ENCODE data around the gene RAP1GDS1.

DNA sequence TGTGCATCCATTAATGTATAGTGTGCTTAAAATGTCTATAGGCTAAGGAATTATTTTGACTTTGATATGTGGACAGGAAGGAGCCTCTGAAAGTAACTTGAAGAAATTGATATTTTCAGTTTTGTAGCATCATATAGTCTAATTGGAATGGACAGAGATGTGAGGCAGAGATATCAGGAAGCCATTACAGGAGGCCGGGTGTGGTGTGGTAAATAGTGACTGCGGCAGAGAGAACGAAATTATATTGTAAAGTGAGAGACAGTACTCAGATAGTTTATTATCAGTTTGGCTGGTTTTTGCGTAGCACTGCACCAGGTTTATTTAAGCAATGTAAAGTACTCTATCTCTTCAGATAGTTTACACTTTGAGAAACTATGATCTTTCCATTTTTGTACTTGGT, 98.5 kb downstream of the RAP1GDS1 start:
- TF ChIP-seq, protein P1, sequence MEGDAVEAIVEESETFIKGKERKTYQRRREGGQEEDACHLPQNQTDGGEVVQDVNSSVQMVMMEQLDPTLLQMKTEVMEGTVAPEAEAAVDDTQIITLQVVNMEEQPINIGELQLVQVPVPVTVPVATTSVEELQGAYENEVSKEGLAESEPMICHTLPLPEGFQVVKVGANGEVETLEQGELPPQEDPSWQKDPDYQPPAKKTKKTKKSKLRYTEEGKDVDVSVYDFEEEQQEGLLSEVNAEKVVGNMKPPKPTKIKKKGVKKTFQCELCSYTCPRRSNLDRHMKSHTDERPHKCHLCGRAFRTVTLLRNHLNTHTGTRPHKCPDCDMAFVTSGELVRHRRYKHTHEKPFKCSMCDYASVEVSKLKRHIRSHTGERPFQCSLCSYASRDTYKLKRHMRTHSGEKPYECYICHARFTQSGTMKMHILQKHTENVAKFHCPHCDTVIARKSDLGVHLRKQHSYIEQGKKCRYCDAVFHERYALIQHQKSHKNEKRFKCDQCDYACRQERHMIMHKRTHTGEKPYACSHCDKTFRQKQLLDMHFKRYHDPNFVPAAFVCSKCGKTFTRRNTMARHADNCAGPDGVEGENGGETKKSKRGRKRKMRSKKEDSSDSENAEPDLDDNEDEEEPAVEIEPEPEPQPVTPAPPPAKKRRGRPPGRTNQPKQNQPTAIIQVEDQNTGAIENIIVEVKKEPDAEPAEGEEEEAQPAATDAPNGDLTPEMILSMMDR (IDR thresholded peaks at IDR 0.05 in 4 of 5, conservative IDR thresholded peaks at IDR 0.05 in 1 of 5), result no peak
- TF ChIP-seq POLR2A (IDR thresholded peaks at IDR 0.05), result no peak
